Loucy (cell line): ENCODE data around the gene HOXC13.

Source experiments
- H2AFZ ChIP-seq: fragments of 200-600 bp; sonication (generic); 2 replicates; pipeline ENCODE4 v1.6.0; 2016; ENCODE audit warnings: antibody characterized with exemption, mild to moderate bottlenecking, low read length, moderate library complexity
- H3F3A ChIP-seq: fragments of 200-600 bp; 2 replicates; pipeline ENCODE4 v1.6.0; 2016; ENCODE audit warnings: antibody characterized with exemption, low read depth, mild to moderate bottlenecking
- H3K27me3 ChIP-seq: fragments of 200-600 bp; sonication (generic); 2 replicates; pipeline ENCODE4 v1.6.1; 2014; ENCODE audit warnings: low read length, mild to moderate bottlenecking; ENCODE audit not compliant: insufficient read depth, poor library complexity, severe bottlenecking
- H3K36me3 ChIP-seq: fragments of 200-600 bp; sonication (generic); 2 replicates; pipeline ENCODE4 v1.6.1; 2016; ENCODE audit warnings: low read length; ENCODE audit not compliant: insufficient read depth
- H3K4me1 ChIP-seq: fragments of 200-600 bp; sonication (generic); 2 replicates; pipeline ENCODE4 v1.5.1; 2014; ENCODE audit warnings: low read length, mild to moderate bottlenecking; ENCODE audit not compliant: insufficient read depth, poor library complexity, severe bottlenecking
- H3K4me2 ChIP-seq: fragments of 200-600 bp; sonication (generic); 2 replicates; pipeline ENCODE4 v1.6.0; 2014; ENCODE audit warnings: antibody characterized with exemption, low read length, low read depth, mild to moderate bottlenecking; ENCODE audit not compliant: poor library complexity, severe bottlenecking
- H3K4me3 ChIP-seq: fragments of 200-600 bp; sonication (generic); 2 replicates; pipeline ENCODE4 v1.5.1; 2014; ENCODE audit warnings: low read length, mild to moderate bottlenecking, mixed read lengths; ENCODE audit not compliant: poor library complexity, severe bottlenecking
- H3K79me2 ChIP-seq: fragments of 200-600 bp; sonication (generic); 2 replicates; pipeline ENCODE4 v1.6.1; 2014; ENCODE audit warnings: low read length; ENCODE audit not compliant: insufficient read depth
- H3K9ac ChIP-seq: fragments of 200-600 bp; sonication (generic); 2 replicates; pipeline ENCODE4 v1.6.0; 2014; ENCODE audit warnings: mild to moderate bottlenecking, low read depth, low read length, moderate library complexity; ENCODE audit not compliant: poor library complexity, severe bottlenecking
- H3K9me2 ChIP-seq: fragments of 200-600 bp; sonication (generic); replicated peaks from 2 replicates; pipeline ENCODE4 v1.6.1; 2016; ENCODE audit warnings: low read depth, low read length, mixed read lengths
- H3K9me3 ChIP-seq: fragments of 200-600 bp; sonication (generic); 2 replicates; pipeline ENCODE4 v1.6.1; 2014; ENCODE audit warnings: mild to moderate bottlenecking, antibody characterized with exemption, low read length, low read depth; ENCODE audit not compliant: insufficient read depth
- H4K20me1 ChIP-seq: fragments of 200-600 bp; sonication (generic); 2 replicates; pipeline ENCODE4 v1.6.0; 2014; ENCODE audit warnings: antibody characterized with exemption, low read length, mild to moderate bottlenecking; ENCODE audit not compliant: insufficient read depth, poor library complexity, severe bottlenecking
- CTCF ChIP-seq: fragments of 200-600 bp; sonication (generic); conservative IDR thresholded peaks from 2 replicates; pipeline ENCODE4 v1.5.1; 2014; ENCODE audit warnings: mild to moderate bottlenecking, antibody characterized with exemption, low read length
- EZH2phosphoT487 ChIP-seq: fragments of 200-600 bp; IDR thresholded peaks from 2 replicates; pipeline ENCODE4 v1.6.1; 2018; ENCODE audit warnings: antibody characterized with exemption, mild to moderate bottlenecking, moderate library complexity, borderline replicate concordance

The HOXC13 gene

GRCh38 chr12:53944209-53944608 lies 5.6 kb downstream of the HOXC13 start:
- Histone ChIP-seq H3K36me3 (no peaks in the 10 kb centered on the region), H4K20me1 (no peaks in the 10 kb centered on the region), H3K9me2 (no peaks in the 10 kb centered on the region), H3F3A (no peaks in the 10 kb centered on the region), H3K4me3 (no peak overlapping the region), H2AFZ (no peak overlapping the region), H3K79me2 (no peaks in the 10 kb centered on the region), H3K9me3 (no peaks in the 10 kb centered on the region), H3K9ac (no peak overlapping the region), H3K4me2 (no peak overlapping the region), H3K27me3 (no peaks in the 10 kb centered on the region), H3K4me1 (peaks cover 10% of the 10 kb centered on the region)
- TF ChIP-seq CTCF (no peak), EZH2phosphoT487 (no peak)

- Histone ChIP-seq H3K27me3 (no peaks in the 10 kb centered on the region), H2AFZ (no peak overlapping the region)
These were observed 6.5 kb downstream of the HOXC13 start for GRCh38 chr12:53944907-53945847.

GRCh38 chr12:53947743-53948142 lies 9.1 kb downstream of the HOXC13 start:
- Histone ChIP-seq H3K9me3 (no peaks in the 10 kb centered on the region), H3K36me3 (no peaks in the 10 kb centered on the region), H2AFZ (no peak overlapping the region), H3F3A (no peaks in the 10 kb centered on the region), H4K20me1 (no peaks in the 10 kb centered on the region), H3K79me2 (no peaks in the 10 kb centered on the region), H3K9me2 (no peaks in the 10 kb centered on the region), H3K27me3 (no peaks in the 10 kb centered on the region), H3K4me1 (no peaks in the 10 kb centered on the region), H3K4me2 (no peak overlapping the region), H3K4me3 (no peak overlapping the region), H3K9ac (no peak overlapping the region)
- TF ChIP-seq EZH2phosphoT487, result no peak
- no peak for TF ChIP-seq CTCF

More at GRCh38 chr12:53944907-53945847, 6.5 kb downstream of the HOXC13 start:
- no peaks in the 10 kb centered on the region for H3K79me2 ChIP-seq
- no peak for TF ChIP-seq EZH2phosphoT487
- TF ChIP-seq CTCF, result no peak
- H3K4me2 ChIP-seq, result no peak overlapping the region
- H3K4me3 ChIP-seq, result no peak overlapping the region
- H3K9me3 ChIP-seq, result no peaks in the 10 kb centered on the region
- H4K20me1 ChIP-seq, result no peaks in the 10 kb centered on the region
- H3K9ac ChIP-seq, result no peak overlapping the region
- H3K9me2 ChIP-seq, result no peaks in the 10 kb centered on the region
- H3K4me1 ChIP-seq, result peaks cover 10% of the 10 kb centered on the region
- no peaks in the 10 kb centered on the region for H3K36me3 ChIP-seq
- H3F3A ChIP-seq, result no peaks in the 10 kb centered on the region
